ENCODE data around the gene EHHADH.

EHHADH gene

DNA sequence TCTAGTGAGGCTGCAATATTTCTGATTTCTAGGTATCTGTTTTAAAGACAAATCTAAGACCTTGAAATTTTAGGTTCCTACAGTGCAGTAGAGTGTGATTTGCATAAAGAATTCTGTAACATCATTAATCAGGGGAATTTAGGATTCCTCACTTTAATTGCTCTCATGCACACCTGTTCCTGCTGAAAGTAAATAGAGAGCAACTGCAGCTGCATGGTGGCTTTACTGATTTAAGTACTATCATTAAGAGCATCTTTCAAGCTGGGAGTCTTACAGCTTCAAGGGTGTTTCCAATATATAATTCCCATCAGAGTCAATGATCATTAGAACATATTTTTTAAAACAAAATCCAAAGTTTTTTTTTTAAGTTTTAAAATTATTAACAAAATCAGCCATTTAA, 65.0 kb downstream of the EHHADH start:
- DNase-seq, result peak; percentile 77

DNA sequence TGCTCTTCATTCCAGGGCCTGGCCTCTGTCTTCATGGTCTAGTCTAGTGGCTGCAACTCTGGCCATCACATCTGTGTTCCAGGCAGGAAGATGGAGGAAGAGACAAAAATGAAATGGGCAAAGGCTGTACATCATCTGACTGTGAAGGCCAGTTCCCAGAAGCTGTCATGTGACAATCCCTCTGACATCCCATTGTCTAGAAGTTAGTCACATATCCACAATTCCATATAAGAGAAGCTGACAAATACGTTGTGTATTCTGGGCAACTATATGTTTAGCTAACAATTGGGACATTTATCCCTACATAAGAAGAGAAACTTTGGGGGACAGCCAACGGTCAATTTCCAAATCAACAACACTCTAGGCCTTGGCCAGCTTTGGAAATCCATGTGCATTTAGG, 66.5 kb downstream of the EHHADH start:
- no peak for DNase-seq

DNA sequence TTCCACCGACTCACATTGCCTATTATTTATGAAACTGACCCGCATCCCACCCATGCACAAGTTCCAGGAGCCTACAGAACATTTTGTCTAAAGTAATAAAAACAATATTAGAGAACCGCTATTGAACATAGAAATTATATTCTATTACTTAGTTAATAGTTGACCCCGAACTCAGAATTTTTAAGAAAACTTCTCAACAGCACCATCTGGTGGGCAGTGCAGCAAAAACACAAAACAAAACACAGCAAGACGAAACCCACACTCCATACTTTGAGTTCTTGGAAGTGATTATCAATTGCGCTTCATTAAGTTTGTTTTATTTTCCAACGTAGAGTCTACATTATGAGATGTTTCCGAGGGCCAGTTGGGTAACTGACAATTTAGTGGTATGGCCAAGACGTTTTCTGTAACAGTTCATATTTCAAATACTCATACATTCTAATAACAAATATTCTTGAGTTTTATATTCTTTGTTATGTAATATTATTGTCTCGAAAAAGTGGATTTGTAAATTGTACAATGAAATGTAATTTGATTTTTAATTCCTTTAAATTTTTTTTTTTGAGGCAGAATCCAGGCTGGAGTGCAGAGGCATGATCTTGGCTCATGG, 77.0 kb downstream of the EHHADH start:
- peak; percentile 39 for DNase-seq

DNA sequence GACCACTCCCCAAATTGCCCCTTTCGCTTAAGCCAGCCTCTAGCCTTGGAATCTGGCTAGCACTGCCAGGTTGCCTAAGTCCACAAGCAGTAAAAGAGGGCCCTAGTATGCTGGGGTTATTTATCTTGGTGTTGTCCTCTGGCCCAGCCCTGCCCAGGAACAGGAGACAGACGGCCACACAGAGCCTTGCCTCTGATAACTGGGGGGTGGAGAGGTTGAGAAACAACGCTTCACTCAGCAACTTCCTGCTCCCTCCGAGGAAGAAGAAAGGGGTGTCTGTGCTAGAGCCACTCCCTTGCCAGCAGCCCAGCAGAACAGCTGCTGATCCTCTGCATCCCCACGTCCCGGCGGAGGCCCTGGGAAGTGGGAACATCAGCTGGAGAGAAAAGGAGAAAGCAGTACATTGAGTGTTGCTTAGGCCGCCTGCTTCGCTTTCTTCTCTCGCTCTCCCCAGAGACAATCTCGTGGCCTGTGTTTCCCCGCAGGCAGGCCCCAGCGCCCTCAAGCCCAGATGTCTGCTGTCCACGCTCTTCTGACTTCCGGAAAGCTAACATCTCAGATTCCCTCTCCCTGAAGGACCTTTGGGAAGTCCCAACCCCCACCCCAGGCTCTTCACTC, 78.4 kb downstream of the EHHADH start:
- DNase-seq, result no peak

DNA sequence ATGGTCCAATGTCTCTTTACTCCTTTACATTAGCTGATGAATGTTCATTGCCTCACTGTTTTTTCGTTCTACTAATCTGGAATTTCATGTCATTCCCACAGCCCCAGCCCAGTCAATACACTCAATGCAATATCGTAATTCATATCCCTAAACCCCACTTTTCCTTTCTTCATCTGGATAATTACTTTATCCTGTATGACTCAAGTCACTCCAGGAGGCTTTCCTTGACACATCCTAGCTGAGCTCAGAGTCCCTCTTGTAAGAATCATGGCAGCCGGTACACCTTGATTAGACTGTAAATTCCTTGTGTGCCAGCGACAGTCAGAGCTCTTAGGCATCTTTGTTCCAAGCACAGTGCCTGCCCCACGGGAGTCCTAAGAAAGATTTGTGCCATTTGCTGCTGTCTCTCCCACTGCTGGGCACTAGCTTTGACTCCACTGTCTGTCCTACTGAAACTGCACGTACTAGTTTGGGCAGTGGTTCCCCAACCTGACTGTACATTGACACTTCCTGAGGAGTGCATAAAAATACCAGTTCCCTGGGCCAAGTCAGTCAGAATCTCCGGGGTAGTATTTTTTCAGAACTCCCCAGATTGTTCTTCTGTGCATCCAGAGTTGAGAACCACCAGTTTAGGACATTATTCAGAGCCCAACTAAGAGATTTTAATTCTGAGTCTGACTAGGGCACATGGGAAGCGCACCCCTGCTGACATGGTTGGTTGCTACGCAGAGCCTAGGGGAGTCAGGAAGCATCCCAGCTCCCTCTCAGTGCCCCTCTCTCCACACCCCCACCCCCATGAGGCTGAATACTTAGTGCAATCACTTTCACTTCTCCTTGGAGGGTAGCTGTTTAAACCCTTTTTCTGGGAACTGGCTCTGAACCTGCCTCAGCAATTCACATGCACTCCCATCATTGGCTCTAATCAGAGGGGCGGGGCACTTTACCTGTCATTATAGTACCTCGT, 81.5 kb downstream of the EHHADH start:
- DNase-seq, result no peak

DNA sequence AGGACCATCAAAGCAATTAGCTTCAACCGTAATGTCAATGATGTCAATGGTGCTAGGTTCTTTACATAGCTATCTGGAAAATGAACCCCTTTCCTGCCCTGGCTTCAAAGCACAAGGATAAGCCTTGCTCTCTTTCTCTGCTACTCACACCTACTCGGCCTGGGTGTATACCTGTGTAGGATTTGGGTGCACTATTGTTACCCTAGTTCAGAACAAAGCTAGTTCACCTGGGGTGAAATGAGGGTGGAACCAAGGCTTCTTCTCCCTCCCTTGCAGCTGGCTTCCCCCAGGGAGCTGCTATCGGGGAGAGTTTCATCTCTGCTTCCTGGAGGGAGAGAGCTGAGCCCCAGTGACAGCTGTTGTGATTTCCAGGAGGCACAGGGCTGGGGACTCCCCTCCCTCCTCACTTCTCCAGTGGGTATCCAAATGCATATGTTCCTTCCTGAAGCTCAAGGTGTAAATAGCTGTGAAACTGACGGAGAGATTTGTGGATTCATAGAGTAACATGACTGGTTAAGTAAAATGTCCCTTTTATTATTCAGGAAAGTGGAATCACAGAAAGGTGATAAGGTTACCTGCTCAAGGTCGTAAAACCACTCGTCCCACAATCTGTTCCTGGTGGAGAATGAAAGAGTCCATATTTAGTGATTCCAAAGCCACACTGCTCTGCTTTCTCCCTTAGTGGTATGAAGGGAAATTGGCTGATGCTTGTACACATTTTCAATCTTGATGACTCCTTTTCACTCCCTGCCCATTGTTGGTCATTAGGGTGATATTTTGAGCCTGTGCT, 89.2 kb downstream of the EHHADH start:
- DNase-seq, result no peak

DNA sequence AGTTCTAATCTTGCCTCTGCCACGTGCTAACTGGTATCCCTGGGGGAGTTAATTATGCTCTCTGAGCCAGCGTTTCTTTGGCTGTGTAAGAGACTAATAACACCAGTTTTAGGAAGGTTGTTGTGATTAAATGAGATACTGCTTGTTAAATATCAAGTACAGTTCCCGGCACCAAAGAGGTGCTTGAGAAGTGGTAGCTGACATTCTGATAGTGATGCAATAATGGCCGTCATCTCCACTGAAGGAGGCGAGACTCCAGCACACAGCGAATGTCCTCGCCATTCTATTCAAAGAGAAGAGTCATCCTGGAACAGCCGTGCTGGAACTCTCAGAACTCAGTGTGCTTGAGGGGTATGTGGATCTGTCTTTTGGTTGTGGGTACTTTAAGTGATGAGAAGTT, 91.2 kb downstream of the EHHADH start:
- DNase-seq, result no peak

DNA sequence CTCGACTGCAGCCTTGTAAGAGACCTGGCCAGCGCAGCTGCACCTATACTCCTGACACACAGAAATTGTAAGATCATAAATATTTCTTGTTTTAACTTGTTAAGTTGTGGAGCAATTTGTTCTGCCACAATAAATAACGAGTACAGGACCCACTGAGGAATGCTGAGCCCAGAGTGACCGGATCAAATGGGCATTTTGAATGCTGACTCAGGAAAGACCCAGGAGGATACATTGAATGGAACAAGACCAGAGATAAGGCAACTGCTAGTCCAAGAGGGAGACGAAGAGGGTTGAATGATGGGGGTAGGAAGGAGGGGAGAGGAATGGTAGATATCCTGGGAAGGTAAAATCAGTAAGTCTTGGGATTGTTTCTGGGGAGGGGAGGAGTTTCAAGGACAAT, 92.1 kb downstream of the EHHADH start:
- no peak for DNase-seq

DNA sequence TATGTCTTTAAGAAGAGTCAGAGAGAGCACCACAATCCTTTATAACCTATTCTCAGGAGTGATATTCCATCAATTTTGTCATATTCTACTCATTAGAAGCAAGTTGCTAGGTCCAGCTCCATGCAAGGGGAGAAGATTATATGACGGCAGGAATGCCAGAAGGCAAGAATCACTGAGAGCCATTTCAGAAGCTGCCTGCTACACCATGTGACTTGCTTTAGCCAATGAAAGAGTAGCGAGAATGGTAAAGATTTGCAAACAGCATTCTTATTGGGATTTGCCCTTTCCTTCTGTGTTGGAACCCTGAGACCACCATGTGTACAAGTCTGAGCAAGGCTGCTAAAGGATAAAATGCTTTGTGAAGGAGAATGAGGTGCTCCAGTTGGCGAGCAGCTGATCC, 96.5 kb downstream of the EHHADH start:
- DNase-seq, result no peak

DNA sequence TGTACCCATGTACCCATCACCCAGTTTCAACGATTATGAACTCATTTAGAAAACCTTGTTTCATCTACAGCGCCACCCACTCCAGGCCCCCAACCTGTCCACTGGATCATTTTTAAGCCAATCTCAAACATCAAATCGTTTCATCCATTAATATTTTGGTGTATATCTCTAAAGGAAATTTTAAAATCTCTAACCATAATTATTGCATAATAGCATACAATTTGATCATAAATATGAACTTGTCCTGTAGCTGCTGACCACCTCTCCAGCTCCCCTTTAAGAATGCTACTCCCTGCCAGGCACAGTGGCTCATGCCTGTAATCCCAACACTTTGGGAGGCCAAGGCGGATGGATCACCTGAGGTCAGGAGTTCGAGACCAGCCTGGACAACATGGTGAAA, 98.2 kb downstream of the EHHADH start:
- DNase-seq, result no peak

DNA sequence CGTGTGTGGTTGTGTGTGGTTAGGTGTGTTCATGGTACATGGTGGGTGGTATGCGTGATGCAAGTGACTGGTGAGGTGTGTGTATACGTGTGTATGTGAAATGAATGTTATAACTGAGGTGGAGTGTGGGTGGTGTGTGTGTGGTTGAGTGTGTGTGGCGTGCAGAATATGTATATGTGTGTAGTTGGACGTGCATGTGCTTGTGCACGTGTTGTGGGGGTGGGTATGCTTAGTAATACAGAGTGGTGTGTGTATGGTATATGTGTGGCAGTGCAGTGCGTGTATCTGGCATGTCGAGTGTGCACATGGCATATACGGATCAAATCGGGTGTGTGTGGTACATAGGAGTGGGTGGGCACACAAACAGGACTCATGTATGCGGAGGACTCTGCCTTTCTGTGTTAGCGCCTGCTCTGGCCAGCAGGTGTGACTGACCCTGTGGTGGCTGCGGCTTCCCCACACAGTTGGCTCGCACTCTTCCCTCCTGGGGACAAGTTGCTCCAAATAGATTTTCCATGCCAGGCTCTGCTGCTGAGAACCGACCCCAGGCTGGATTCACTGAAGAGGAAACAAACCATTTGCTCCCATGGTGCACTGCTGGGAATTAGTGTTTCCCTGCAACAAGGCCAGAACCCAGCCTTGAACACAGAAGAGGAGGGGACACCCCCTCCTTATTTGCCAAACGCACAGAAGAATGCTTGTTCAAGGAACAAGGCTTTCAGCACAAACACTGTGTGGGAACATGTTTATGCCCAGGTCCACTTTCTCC, 99.8 kb downstream of the EHHADH start:
- DNase-seq, result no peak

DNA sequence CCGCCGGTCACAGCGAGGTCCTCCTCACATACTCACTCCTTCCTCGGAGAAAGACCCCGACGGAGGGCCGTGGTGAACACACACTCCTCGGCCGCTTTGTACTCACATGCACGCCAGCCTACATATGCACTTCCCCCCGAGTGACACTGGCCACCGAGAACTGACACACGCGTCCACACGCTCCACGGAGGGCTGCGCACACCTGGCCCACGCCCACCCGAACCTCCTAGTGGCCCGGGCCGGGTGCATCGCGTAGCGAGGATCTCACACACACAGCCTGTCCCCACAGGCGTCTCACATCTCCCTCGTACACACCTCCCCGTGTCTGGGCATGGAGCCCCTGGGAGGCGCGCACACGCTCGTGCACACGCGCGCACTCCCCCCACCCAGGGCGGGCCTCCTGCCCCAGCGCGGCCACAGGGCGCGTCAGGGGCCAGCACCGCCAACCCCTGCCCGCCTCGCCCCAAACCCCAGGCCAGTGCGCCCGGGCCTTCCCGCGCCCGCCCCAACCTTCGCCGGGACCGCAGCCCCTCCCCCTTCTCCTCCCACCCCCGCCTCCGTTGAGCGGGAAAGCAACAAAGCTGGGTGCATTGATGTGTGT, 100.6 kb downstream of the EHHADH start:
- no peak for DNase-seq

DNA sequence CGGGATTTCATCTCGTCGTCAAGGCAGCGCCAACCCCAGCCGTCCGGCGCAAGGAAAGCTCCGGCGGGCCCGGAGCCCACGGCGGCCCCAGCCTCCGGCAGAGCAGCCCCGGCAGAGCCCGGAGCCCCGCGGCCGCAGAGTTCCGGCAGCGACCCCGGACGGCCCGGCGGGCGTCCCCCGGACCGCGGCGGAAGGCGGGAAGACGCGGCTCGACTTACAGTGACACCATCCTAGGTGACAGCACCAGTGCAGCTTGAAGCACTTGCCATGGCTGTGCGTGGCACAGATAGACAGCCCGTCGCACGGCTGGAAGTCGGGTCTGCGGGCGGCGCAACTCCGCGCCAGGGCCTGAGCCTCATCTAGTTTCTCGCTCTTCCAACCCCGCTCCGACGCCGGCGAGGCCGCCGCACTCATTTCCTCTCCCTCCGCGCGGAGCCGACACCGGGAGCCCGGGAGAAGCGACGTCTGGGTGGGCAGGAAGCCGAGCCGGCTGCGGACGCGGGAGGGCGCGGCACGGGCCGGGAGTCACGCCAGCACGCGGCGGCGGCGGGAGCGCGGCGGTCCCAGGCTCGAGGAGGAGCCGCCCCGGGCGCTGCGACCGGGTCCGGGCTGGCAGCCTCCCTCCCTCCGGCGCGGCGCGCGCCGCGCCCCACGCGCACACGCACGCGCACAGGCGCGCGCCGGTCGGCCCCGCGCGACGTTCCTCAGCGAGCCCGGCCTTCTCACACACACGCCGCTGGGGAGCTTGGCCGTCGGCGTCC, 101.3 kb downstream of the EHHADH start, which contains the start of gene C3orf70:
C3orf70 (minus strand) TSS at position 651 of the 761 bp plus-strand sequence; CDS start at position 414, 237 bp downstream.
- DNase-seq, result peak; percentile 77

DNA sequence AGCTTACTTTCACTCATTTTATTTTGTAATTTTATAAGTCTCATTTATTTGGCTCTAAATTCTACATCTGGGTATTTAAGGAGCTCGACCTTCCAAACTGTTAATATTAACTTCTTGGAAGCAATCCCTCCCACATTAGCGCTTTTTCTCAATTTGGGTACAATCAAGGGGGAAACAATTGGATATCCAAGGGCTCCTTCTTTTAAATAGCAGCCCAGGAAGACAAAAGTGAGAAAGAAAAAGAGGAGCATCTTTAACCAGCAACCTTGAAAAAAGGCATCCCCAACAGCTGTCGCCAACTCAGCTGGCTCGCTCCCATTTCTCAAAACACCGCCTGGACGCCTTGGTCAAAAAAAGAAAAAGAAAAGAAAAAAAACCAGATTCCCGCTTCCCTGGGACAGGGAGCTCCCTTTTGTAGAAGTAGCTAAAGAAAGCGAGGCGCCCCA, 101.9 kb downstream of the EHHADH start:
- DNase-seq, result no peak

DNA sequence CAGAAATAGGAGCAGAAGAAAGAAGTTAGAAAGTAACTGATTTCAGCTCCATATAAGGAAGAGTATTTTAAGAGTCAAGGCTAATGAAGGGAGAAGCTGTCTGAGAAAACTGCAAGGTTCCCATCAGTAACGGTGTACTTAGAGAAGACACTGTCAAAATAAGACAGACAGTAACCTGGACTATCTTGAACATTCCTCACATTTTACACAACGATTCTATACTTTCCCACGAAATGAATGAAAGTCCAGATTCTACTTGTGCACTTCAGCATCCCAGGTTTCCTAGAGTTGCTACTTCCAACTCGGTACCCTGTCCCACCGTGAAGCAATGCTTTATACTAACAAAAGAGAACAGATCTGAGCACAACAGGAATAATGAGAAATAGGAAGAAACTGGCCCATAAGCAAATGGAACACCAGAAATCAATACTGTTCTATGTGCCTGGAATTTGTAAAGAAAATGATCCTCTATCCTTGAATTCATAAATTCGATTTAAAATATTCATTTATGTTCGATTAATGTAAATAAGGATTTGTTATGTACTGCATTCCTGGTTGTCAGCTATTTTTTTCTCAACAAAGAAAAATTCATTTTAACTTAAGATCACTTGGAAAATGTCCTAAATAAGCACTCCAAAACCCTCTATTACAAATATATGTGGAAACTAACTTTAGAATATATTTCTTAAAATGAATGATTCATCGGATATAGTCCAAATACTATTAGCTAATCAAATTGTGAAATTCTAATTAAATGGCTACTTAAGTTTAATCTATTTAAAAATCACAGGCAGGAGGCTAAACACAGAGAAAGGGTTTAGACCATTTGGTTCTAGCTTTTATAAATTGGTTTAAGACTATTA, 102.5 kb downstream of the EHHADH start:
- DNase-seq, result no peak

DNA sequence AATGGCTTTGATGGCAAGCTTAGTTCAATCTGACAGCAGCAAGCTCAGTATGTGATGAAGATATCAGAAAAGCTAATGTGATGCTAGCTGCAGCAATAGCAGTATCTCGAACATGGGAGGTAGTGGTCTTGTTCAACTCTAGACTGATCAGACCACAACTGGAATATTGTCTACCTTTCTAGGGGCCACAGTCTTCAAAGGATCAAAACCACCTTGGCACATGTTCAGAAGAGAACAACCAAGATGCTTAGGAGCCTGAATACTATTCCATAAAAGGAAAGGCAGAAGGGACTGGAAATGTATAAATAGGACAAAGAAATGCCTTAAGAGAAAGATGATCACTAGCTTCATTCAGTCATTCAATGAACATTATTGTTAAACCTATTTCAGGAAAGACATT, 103.3 kb downstream of the EHHADH start:
- no peak for DNase-seq

DNA sequence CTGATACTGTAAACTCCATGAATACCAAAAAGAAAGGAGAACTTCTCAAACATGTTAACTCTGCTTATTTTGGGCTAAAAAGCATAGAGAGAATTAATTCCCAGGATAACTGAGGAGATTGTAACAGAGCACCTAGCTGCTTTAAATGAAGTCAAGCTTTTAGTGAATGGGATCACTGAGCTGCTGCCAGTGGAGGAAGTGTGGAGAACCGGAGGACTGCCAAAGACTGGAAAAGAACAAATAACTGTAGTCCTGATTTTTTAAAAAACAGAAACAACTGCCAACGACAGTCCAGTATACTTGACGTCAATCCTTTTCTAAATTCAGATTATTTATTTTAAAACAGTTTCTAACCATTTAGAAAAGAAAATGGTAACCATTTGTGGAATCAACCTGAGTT, 104.3 kb downstream of the EHHADH start:
- no peak for DNase-seq

DNA sequence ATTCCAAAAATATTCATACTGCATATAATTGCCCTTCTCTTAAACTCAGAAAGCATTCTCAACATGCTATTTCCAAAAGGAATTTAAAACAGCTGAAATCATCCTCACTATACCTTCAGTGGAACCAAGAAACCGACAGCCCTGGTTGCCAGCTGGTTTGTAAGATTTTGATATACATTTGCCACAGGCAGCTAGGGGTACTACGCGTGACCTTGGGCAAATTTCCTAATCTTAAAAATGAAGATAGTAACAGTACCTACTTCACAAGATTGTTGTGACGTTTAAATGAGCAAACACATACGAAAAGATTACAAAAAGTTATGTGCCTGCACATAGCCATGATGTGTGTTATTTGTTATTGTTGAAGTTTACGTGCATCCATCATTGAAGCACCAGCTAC, 108.3 kb downstream of the EHHADH start:
- DNase-seq, result no peak

DNA sequence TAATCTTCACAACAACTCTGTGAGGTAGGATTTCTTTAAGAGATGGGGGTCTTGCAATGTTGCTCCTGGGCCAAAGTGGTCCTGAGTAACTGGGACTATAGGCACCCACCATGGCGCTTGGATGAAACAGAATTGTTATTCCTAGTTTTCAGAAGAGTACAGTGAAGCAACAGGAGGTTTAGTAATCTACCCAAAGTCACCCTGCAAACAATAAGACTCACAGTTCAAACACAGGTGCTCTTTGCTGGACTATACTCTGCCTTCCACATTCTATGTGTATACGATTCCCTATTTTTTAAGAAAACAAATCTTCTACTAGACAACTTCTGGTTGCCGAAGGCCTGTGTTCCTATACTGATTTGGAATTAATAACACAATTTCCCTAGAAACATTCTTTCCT, 109.1 kb downstream of the EHHADH start:
- no peak for DNase-seq
